GM18505 (cell line): ENCODE results near the gene RAD52.

Experiments used
- ATAC-seq: cut with Tn5 transposase; IDR thresholded peaks from one replicate; pipeline ENCODE4 v1.9.1; 2021; ENCODE audit not compliant: unreplicated experiment
- POLR2A ChIP-seq: IDR thresholded peaks from 4 replicates; pipeline ENCODE4 v1.6.1; 2011; ENCODE audit warnings: borderline replicate concordance; ENCODE audit not compliant: insufficient read depth, insufficient read length; ENCODE audit errors: extremely low read depth

RAD52 gene

DNA sequence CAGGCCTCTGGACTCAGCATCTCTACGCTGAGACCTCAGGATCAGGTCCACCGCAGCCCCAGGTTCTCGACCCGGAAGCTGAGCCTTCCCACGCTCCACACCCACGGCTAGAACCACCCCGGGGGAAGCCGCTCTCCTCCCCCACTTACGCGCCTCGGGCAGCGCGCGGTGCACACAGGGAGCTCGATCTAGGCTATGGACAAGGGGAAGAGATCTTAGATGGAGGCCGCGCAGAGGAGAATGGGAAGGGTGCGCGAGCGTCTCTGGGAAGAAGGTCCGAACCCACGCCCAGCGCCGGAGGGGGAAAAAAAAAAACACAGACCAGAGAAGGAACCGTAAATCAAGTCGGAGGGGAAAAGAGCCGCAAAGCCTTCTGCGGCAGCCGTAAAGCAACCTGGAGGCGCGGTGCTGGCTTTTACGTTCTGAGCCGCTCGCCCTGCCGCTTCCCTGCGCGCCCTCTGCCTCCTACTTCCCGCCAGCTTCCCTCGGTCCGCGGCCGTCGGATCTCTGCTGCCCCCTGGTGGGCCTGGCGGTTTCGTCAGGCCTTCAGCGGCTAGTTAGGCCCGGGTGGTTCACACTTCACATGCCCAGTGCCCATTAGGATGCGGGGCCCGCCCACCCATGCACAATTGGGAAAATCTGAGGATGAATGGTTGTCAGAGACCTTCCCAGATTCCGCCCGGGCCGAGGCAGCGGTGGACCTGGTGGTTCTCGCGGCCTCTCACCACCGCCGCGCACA lies at the start of gene RAD52:
TSS of gene RAD52 (minus strand) at position 242 of the 739 bp plus-strand sequence. CDS start 16,636 bp downstream, outside the sequence.
- peak; percentile 86 for TF ChIP-seq POLR2A
- peak; percentile 75 for ATAC-seq

- ATAC-seq: no peak
Observed at GRCh38 chr12:998020-998874, 48.8 kb upstream of the RAD52 start.

DNA sequence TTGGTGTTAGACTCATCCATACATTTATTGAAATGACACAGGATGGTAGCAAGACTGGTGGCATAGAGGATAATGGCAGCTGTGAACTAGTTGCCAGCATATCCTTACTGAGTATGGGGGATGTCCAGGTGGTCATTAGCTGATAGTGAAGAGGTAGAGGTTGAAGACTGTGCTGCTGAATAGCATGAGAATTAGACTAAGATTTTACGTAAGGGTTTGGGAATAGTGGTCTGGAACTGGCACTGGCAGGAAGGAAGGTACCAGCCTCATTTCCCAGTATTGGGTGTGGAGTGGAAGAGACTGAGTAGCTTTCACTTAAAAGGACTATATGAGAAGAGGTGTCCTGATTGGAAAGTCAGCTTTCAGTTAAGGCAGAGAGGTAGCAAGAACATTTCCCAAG lies 48.0 kb upstream of the RAD52 start:
- no peak for TF ChIP-seq POLR2A
- ATAC-seq: no peak

More at GRCh38 chr12:998020-998874, 48.8 kb upstream of the RAD52 start:
- no peak for TF ChIP-seq POLR2A

DNA sequence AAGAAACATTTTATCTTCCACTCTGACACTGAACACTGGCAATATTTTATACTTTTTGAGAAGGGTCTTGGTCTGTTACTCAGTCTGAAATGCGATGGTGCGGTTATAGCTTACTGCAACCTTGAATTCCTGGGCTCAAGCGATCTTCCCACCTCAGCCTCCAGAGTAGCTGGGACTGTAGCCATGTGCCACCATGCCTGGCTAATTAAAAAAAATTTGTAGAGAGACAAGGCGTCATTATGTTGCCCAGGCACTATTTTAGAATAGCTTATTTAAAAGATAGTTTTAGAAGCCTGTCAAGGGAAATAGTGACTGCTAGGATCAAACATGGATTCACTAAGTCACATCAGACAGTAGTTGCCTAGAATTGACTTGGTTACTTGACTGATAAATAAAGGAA lies 47.4 kb upstream of the RAD52 start:
- no peak for TF ChIP-seq POLR2A
- ATAC-seq: no peak

GRCh38 chr12:992647-993046 lies 43.2 kb upstream of the RAD52 start:
- no peak for ATAC-seq

DNA sequence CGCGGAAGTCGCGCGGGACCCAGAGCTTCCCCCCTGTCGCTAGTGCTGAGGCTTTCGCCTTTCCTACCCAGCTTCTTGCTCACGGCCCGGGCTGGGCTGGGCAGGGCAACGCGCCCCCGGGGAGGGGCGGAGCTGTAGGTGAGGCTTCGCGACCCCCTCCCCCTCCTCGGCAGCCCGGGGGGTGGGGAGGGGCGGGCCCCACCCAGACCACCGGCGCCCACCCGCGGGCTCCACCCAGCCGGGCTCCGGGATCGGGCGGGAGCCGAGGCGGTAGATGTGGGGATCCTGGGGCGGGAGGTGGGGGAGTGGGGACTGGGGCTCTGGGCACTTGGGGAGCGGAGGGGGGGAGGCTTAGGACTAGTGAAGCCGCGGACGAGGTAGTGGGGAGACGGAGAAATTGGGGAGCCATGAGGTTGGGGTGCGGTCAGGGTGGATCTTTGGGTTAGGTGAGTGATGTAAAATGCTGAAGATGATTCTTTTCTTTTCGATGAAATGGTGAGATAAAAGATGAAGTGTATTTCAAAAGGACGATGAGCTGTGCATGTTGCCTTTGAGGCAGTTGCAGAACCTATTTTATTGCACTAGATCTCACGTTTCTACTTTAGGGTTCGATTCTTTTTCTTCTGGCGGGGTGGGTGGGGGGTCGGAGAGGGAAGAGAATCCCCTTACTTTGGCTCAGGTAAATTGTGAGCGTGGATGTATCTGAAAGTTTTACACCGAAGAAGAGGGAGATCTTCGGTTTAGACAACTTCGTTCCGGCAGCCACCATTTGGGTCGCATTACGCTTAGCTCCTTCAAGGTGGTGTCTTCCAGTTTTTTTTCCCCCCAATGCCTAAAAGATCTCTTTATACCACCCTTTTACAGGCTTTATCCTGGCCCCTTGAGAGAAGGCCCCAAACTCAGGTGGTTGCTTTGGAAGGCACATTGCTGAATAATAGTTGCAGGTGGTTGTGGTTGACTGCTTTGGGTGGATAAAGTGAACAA lies 42.1 kb upstream of the RAD52 start:
- ATAC-seq: peak; percentile 38
- TF ChIP-seq POLR2A: no peak

More at GRCh38 chr12:992647-993046, 43.2 kb upstream of the RAD52 start:
- TF ChIP-seq POLR2A: no peak

DNA sequence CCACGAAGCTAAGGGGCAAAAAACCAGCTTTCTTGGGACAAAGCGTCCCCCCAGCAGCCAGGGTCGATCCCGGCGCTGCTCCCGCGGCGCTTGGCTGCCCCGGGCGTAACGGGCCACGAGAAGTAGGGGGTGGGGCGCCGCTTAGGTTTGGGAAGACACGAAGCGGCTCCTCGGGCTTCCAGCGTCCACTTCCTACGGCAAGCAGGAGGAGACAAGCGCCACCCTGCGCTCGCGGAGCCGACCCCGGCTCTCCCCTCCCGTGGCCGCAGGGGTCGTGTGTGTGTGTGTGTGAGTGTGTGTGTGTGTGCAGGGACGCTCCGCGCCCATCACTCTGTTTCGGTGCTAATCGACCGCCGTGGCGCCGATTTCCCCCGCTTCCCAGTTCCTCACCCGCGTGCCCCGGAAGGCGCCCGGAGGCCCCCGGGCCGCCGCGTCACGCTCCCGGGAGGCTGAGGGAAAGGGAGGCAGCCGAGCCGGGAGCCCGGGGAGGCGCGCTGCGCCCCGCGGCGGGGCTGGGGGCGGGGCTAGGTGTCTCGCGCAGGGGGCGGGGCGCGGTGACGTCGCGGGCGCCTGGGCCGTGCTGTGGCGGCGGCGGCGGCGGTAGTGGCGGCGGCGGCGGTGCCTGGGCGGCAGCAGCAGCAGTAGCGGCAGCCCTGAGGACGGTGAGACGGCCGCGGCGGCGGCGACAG lies 41.3 kb upstream of the RAD52 start, which contains the start of gene ERC1:
TSS of gene ERC1 (plus strand) at position 563 of the 689 bp plus-strand sequence. CDS start 36,681 bp downstream, outside the sequence.
- peak; percentile 83 for ATAC-seq
- TF ChIP-seq POLR2A: no peak

DNA sequence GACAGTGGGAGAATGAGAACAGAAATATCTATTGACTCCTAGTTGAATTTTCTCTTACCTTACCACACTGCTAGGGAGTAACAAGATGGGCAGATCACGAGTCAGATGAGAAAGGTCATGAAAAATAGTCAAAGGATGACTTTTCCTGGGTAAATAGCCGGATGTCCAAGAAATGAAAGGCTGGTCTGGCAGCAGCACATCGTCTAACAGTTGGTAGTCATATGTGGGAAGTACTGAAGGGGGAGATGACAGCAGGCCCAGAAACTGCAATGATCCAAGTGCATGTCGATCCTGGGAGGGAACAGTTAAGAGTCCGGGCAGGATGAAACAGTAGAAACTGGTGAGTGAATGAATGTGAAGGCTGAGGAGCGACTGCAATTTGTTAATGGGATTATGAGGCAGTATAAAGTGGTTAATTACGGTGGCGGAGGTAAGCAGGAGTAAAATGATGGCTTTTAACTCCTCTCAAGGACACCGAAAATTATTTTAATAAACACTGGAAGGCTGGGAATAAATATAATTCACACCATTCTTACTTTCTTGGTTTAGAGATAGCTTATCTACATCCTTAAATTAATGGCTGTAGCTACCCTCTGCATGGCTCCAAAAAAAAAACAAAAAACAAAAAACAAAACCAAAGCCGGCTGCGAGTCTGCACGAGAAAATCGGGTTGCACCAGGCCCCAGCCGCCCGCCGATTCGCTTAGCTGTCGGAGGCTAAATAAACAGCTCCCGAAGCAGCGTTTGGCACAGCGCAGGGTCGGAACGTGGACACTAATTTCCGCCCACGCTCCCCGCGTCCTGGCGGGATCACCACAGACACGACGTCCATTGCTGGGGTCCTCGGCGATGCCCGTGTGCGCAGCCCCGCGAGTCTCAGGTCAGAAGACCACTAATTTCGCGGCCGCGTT lies 40.5 kb upstream of the RAD52 start:
- peak; percentile 9 for ATAC-seq
- no peak for TF ChIP-seq POLR2A

DNA sequence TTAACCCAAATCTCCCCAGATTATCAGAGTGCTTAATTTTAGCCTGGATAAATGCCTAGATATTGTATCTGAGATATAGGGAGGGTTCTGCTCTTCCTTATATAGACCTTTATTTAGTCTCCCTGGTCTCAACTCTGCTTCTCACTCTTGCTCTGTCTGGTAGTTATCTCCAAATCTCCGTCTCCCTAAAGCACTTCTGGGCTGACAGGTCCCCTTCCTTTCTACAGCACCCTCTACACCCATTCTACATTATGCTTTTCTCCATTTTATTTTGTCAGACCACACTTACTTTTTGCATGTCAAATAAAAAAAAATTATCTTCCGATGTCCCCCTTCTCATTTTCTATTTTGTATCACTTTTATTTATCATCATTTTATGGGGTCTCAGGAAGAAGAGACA lies 39.6 kb upstream of the RAD52 start:
- ATAC-seq: no peak

GRCh38 chr12:988646-989045 lies 39.2 kb upstream of the RAD52 start:
- TF ChIP-seq POLR2A: no peak
- no peak for ATAC-seq

More for the DNA sequence above, 39.6 kb upstream of the RAD52 start:
- no peak for TF ChIP-seq POLR2A

DNA sequence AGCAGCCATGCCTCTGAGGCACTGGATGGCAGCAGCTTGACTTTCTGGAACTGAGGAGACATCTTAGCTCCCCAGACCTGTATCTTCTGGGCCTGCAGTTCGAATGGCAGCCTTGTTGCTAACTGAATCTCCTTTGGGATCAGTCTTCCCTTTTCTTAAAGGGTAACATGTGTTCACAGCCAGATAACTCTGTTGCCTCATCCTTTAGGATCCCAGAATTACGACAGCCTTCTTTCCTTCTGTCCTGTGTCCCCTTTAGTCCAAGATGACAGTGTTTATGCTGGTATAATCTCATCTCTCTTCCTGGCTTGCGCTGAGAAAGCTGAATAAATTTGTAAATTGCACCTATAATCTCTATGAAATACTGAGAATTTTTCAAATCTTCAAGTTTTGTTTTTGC lies 32.5 kb upstream of the RAD52 start:
- TF ChIP-seq POLR2A: no peak
- ATAC-seq: no peak

- no peak for TF ChIP-seq POLR2A
- ATAC-seq: peak; percentile 50
Observed at GRCh38 chr12:981176-981828, 31.8 kb upstream of the RAD52 start.
